ENCODE data around the gene C9orf50. TPM values are rescaled to one million over a fixed set of nuclear protein-coding genes. Genes with fewer than 3 reads are reported as not detected.
"Not testable (repeated sequence)": the region's sequence is repeated elsewhere in the genome, so short reads cannot be mapped to it uniquely, and the experiment has no call there.

The C9orf50 gene
- total RNA-seq, 2 experiments from 2014 or later = not detected

- H3K9me3 Mint-ChIP-seq = no peaks in the 10 kb centered on the region
- H3K27ac Mint-ChIP-seq = no peak overlapping the region
- H3K4me1 Mint-ChIP-seq = peaks cover 20% of the 10 kb centered on the region
- POLR2A ChIA-PET = no interaction called here
- CTCF ChIA-PET = interaction anchor here (1.3 to 2.0 kb wide), 5 partner anchors 18 to 512 kb away, joined by 3 to 8 read pairs (median 4); partner anchors contain the start of gene NTMT1
- no peaks in the 10 kb centered on the region for H3K36me3 Mint-ChIP-seq (ENCODE audit: low read depth)
- no peaks in the 10 kb centered on the region for H3K27me3 Mint-ChIP-seq
- H3K4me3 Mint-ChIP-seq = peak overlapping the region; percentile 47
- no peak for DNase-seq
These were observed 22.8 kb upstream of the C9orf50 start for GRCh38 chr9:129643706-129644105.

GRCh38 chr9:129641750-129642585 is 21.1 kb upstream of the C9orf50 start, which contains the start of gene ASB6:
Gene ASB6 (minus strand): TSS chr9:129642151. CDS start chr9:129641999, 152 bp downstream.
- DNase-seq = peak; percentile 92
- Mint-ChIP-seq H3K36me3 (ENCODE audit: low read depth) (peaks cover 9% of the 10 kb centered on the region), H3K9me3 (no peaks in the 10 kb centered on the region), H3K4me3 (peak within 1 kb of the TSS; percentile 80), H3K27me3 (no peaks in the 10 kb centered on the region), H3K27ac (peak within 1 kb of the TSS; percentile 87), H3K4me1 (peaks cover 22% of the 10 kb centered on the region)
- CTCF ChIA-PET = interaction anchor here (0.6 to 2.0 kb wide), 20 partner anchors 8 to 517 kb away, joined by 3 to 8 read pairs (median 3); partner anchors contain the start of genes C9orf50 and NTMT1
- POLR2A ChIA-PET = no interaction called here

DNA sequence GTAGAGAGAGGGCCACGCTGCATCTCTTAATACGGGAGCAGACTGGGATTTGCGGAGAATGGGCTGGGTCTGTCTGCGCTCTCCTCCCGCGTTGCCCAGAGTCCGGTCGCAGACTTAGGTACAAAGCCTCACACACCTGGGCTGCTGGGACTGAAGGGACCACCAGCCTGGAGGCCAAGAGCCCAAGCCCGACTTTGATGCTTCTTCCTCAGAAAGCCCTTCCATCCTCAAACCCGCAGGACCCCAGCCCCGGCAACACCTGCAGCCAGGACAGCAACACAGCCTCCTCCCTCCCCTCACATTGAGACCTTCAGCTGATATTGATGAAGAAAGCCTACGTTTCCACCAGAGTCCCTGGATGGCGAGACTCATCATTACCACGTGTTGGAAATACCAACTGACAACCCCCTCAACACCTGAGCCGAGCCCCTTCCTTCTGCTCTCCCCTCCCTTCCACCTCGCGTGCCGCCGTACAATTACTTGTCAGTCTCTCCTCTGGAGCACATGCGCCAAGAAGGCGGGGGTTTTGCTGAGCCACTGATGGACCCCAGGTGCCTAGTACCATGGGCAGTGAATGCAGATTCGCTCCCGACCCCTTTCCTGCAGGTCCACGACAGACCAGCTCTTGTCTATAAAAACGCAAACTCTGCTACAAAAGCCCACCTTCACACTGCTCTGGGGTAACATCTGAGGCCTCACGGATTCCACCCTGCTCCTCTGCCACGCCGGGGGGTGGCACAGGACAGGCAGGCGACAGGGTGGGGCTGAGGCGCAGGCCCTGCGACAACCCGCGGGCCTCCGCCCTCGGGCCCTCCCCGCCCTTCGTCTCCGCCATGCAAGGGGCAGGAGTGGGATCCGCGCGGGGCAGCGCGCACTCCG is 20.2 kb upstream of the C9orf50 start:
- H3K36me3 Mint-ChIP-seq (ENCODE audit: low read depth) = peaks cover 9% of the 10 kb centered on the region
- POLR2A ChIA-PET = interaction anchor here (0.6 kb wide), 1 partner anchor 194 kb away, joined by 3 read pairs; no protein-coding TSS in a partner anchor
- H3K9me3 Mint-ChIP-seq = no peaks in the 10 kb centered on the region
- H3K4me1 Mint-ChIP-seq = peaks cover 22% of the 10 kb centered on the region
- H3K27ac Mint-ChIP-seq = peak overlapping the region; percentile 83
- CTCF ChIA-PET = interaction anchor here (0.6 to 1.6 kb wide), 9 partner anchors 11 to 414 kb away, joined by 3 to 7 read pairs (median 4); partner anchors contain the start of genes C9orf50 and NTMT1
- no peaks in the 10 kb centered on the region for H3K27me3 Mint-ChIP-seq
- H3K4me3 Mint-ChIP-seq = peak overlapping the region; percentile 80
- no peak for DNase-seq

GRCh38 chr9:129640086-129640870 is 19.4 kb upstream of the C9orf50 start:
- peak overlapping the region; percentile 54 for H3K27ac Mint-ChIP-seq

DNA sequence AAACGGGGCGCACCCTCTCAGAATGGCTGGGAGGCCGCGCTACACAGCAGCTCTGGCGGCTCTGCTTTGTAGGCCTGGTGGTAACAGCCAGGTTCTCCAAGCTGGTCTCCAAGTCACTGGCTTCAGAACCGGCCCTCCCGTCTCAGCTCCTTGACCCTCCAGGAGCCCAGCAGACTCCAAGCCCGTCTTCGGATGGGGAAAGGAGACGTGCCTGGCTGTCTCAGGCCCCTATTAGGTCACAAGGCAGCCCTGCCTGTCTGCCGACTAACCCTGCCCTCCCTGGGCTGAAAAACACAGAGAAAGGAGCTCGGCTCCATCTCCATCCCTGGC is 18.8 kb upstream of the C9orf50 start:
- no peaks in the 10 kb centered on the region for H3K27me3 Mint-ChIP-seq
- no peak for DNase-seq
- ChIA-PET CTCF (interaction anchor here (0.6 to 2.5 kb wide), 9 partner anchors 11 to 499 kb away, joined by 3 to 13 read pairs (median 4); partner anchors contain the start of gene NTMT1), POLR2A (no interaction called here)
- H3K4me3 Mint-ChIP-seq = peak overlapping the region; percentile 80
- H3K9me3 Mint-ChIP-seq = no peaks in the 10 kb centered on the region
- H3K4me1 Mint-ChIP-seq = peaks cover 22% of the 10 kb centered on the region
- peak overlapping the region; percentile 11 for H3K27ac Mint-ChIP-seq
- peaks cover 20% of the 10 kb centered on the region for H3K36me3 Mint-ChIP-seq (ENCODE audit: low read depth)

More at GRCh38 chr9:129640086-129640870, 19.4 kb upstream of the C9orf50 start:
- ChIA-PET CTCF (interaction anchor here (0.6 to 1.6 kb wide), 10 partner anchors 12 to 500 kb away, joined by 3 to 6 read pairs (median 4); partner anchors contain the start of gene NTMT1), POLR2A (interaction anchor here (0.6 kb wide), 1 partner anchor 194 kb away, joined by 3 read pairs; no protein-coding TSS in a partner anchor)
- H3K4me1 Mint-ChIP-seq = peaks cover 22% of the 10 kb centered on the region
- H3K27me3 Mint-ChIP-seq = no peaks in the 10 kb centered on the region
- DNase-seq = no peak
- peaks cover 15% of the 10 kb centered on the region for H3K36me3 Mint-ChIP-seq (ENCODE audit: low read depth)
- H3K9me3 Mint-ChIP-seq = no peaks in the 10 kb centered on the region
- H3K4me3 Mint-ChIP-seq = peak overlapping the region; percentile 80

- ChIA-PET POLR2A (interaction anchor here (0.6 kb wide), 1 partner anchor 129 kb away, joined by 3 read pairs; no protein-coding TSS in a partner anchor), CTCF (interaction anchor here (0.5 to 2.5 kb wide), 5 partner anchors 11 to 499 kb away, joined by 3 to 13 read pairs (median 5); no protein-coding TSS in a partner anchor)
- H3K36me3 Mint-ChIP-seq (ENCODE audit: low read depth) = peaks cover 22% of the 10 kb centered on the region
- no peak overlapping the region for H3K27ac Mint-ChIP-seq
- no peaks in the 10 kb centered on the region for H3K27me3 Mint-ChIP-seq
- H3K4me1 Mint-ChIP-seq = peaks cover 22% of the 10 kb centered on the region
- no peak overlapping the region for H3K4me3 Mint-ChIP-seq
- DNase-seq = no peak
- H3K9me3 Mint-ChIP-seq = no peaks in the 10 kb centered on the region
These were observed 18.2 kb upstream of the C9orf50 start for GRCh38 chr9:129639034-129639630.

DNA sequence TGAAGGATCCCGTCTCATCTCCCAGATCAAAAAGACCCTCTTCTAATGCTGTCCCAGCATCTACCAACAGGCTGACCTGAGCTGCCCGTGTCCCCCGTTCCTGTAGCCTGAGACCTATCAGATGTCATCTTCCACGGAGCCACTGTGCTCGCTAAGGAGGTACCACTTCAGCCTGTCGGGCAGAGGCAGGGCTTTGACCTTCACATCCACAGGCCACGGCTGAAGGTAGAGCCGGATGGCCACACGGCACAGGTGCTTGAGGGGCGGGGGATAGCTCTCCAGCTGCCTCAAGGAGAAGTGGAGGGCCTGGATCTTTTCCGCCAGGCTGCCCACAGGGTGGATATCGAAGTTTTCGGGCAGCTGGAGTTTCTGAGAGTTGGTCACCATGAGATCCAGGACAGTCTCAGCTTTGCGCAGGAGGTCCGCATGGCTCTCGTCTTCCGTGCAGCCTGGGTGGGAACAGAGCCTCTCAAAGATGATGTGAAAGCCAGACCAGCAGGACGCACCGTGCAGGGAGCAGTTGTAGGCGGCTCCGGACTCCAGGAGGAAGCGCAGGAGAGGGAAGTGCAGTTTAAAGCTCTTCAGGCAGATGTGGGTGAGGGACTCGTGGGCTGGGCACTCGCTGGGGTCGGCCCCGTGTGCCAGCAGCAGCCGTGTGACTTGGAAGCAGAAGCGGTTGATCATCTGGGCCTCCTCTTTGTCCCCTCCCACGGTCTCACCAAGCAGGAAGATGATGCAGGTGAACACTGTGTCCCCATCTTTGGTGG is 17.0 kb upstream of the C9orf50 start:
- no peaks in the 10 kb centered on the region for H3K27me3 Mint-ChIP-seq
- CTCF ChIA-PET = interaction anchor here (0.6 to 2.5 kb wide), 2 partner anchors 13 to 100 kb away, joined by 3 to 13 read pairs; no protein-coding TSS in a partner anchor
- H3K4me1 Mint-ChIP-seq = peaks cover 22% of the 10 kb centered on the region
- H3K27ac Mint-ChIP-seq = peak overlapping the region; percentile 4
- POLR2A ChIA-PET = no interaction called here
- H3K36me3 Mint-ChIP-seq (ENCODE audit: low read depth) = peaks cover 28% of the 10 kb centered on the region
- no peak for DNase-seq
- H3K9me3 Mint-ChIP-seq = no peaks in the 10 kb centered on the region
- H3K4me3 Mint-ChIP-seq = no peak overlapping the region

- Mint-ChIP-seq H3K36me3 (ENCODE audit: low read depth) (peaks cover 28% of the 10 kb centered on the region), H3K9me3 (no peaks in the 10 kb centered on the region), H3K27ac (no peak overlapping the region), H3K27me3 (no peaks in the 10 kb centered on the region), H3K4me3 (no peak overlapping the region), H3K4me1 (peaks cover 20% of the 10 kb centered on the region)
- ChIA-PET CTCF (interaction anchor here (2.5 kb wide), 1 partner anchor 13 kb away, joined by 13 read pairs; no protein-coding TSS in a partner anchor), POLR2A (no interaction called here)
- no peak for DNase-seq
These were observed 16.2 kb upstream of the C9orf50 start for GRCh38 chr9:129637102-129637501.

DNA sequence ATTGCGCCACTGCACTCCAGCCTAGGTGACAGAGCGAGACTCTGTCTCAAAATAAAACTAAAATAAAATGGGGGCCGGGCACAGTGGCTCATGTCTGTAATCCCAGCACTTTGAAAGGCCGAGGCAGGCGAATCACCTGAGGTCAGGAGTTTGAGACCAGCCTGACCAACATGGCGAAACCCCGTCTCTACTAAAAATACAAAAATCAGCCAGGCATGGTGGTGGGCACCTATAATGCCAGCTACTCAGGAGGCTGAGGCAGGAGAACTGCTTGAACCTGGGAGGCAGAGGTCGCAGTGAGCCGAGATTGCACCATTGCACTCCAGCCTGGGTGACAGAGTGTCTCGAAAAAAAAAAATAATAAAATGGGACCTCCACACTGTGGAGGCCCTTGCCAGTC is 15.4 kb upstream of the C9orf50 start:
- H3K27me3 Mint-ChIP-seq, POLR2A ChIA-PET, DNase-seq, H3K27ac Mint-ChIP-seq, H3K9me3 Mint-ChIP-seq, H3K4me3 Mint-ChIP-seq: not testable (repeated sequence)
- CTCF ChIA-PET = interaction anchor here (0.6 kb wide), 1 partner anchor 584 kb away, joined by 4 read pairs; no protein-coding TSS in a partner anchor
- peaks cover 28% of the 10 kb centered on the region for H3K36me3 Mint-ChIP-seq (ENCODE audit: low read depth)
- H3K4me1 Mint-ChIP-seq = peaks cover 25% of the 10 kb centered on the region

DNA sequence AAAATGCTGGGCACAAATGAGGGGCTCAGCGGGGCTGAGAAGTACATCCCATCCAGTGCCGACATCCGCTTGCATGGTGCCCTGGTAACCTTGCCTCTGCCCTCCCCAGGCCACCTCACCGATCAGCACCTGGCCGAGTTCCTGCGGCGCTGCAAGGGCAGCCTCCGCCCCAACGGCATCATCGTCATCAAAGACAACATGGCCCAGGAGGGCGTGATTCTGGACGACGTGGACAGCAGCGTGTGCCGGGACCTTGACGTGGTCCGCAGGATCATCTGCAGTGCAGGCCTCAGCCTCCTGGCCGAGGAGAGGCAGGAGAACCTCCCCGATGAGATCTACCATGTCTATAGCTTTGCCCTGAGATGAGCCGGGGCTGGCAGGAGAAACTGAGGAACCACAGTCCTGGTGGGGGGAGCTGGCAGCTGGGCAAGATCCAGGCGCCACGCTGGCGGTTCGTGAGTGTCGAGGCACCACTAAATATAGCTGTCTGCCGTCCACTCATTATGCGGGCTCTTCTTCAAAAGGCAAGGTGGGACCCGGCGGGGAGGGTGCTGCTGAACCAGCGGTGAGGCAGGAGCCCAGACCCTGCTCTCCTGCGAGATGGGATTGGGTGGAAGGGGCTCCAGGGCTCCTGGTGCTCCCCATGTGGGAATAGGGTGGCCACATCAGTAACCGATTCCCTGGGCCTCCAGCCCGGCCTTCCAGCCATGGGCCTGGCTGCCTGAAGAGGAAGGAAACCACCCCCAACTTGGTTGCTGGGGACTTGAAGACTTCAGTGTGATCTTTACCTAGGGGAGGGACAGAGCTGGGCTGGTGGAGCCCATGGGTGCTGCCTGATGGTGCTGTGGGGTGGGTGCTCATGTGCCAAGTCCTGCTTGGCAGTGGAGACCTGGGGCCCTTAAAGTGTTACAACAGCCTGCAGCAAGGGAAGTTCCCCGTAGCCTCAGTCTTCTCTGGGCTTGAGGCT is 14.5 kb upstream of the C9orf50 start:
- H3K9me3 Mint-ChIP-seq = no peaks in the 10 kb centered on the region
- no peak for DNase-seq
- H3K4me3 Mint-ChIP-seq = no peak overlapping the region
- CTCF ChIA-PET = interaction anchor here (0.6 kb wide), 1 partner anchor 585 kb away, joined by 4 read pairs; no protein-coding TSS in a partner anchor
- H3K36me3 Mint-ChIP-seq (ENCODE audit: low read depth) = peaks cover 28% of the 10 kb centered on the region
- POLR2A ChIA-PET = no interaction called here
- no peak overlapping the region for H3K27ac Mint-ChIP-seq
- peaks cover 25% of the 10 kb centered on the region for H3K4me1 Mint-ChIP-seq
- no peaks in the 10 kb centered on the region for H3K27me3 Mint-ChIP-seq

Data from activated CD4-positive, alpha-beta T cell treated with anti-CD3 and anti-CD28 coated beads, Interleukin-2, amount 10 ng/mL, durations not matched to agents 7 days and 5 days (primary cell).